Limb (tissue), 2 donors: ENCODE measurements around the gene NLRP8.
"Not testable (repeated sequence)": the region's sequence is repeated elsewhere in the genome, so short reads cannot be mapped to it uniquely, and the experiment has no call there.

Experiments used
- DNase-seq, 2 donors: peaks; one replicate each; pipeline ENCODE4 v3.0.0-alpha.2; 2016; ENCODE audit errors: extremely low spot score in 2 of 2

The NLRP8 gene

GRCh38 chr19:55947532-55947931 lies at the start of gene NLRP8:
Gene NLRP8, plus strand, starts transcription at chr19:55947832.
- DNase-seq, result no peak

- no peak for DNase-seq
Measured at GRCh38 chr19:55898911-55899310, 48.7 kb upstream of the NLRP8 start.

GRCh38 chr19:55901369-55902079 lies 46.1 kb upstream of the NLRP8 start:
- DNase-seq, result no peak

GRCh38 chr19:55902080-55902751 lies 45.4 kb upstream of the NLRP8 start:
- no peak for DNase-seq

- no peak for DNase-seq
Measured at GRCh38 chr19:55907286-55907685, 40.3 kb upstream of the NLRP8 start.

GRCh38 chr19:55907746-55908145 lies 39.9 kb upstream of the NLRP8 start:
- DNase-seq, result no peak

GRCh38 chr19:55909801-55910200 lies 37.8 kb upstream of the NLRP8 start:
- no peak for DNase-seq

GRCh38 chr19:55912916-55913315 lies 34.7 kb upstream of the NLRP8 start:
- DNase-seq, result no peak

GRCh38 chr19:55913643-55914268 lies 33.9 kb upstream of the NLRP8 start:
- no peak for DNase-seq

GRCh38 chr19:55923556-55923955 lies 24.1 kb upstream of the NLRP8 start:
- no peak for DNase-seq

GRCh38 chr19:55927991-55928390 lies 19.6 kb upstream of the NLRP8 start:
- no peak for DNase-seq

GRCh38 chr19:55929258-55929657 lies 18.4 kb upstream of the NLRP8 start:
- DNase-seq, result not testable (repeated sequence)

- no peak for DNase-seq
Measured at GRCh38 chr19:55930996-55931515, 16.6 kb upstream of the NLRP8 start.

- no peak for DNase-seq
Measured at GRCh38 chr19:55931936-55932386, 15.7 kb upstream of the NLRP8 start, which contains the start of gene NLRP13. Gene NLRP13, minus strand, starts transcription at chr19:55932336. Its CDS starts 25 bp downstream, at chr19:55932311.

GRCh38 chr19:55935206-55935605 lies 12.4 kb upstream of the NLRP8 start:
- no peak for DNase-seq

- DNase-seq, result no peak
Measured at GRCh38 chr19:55939206-55939605, 8.4 kb upstream of the NLRP8 start.

GRCh38 chr19:55940306-55940705 lies 7.3 kb upstream of the NLRP8 start:
- DNase-seq, result no peak

GRCh38 chr19:55950566-55950965 lies 2.9 kb downstream of the NLRP8 start:
- DNase-seq, result not testable (repeated sequence)

- DNase-seq, result no peak
Measured at GRCh38 chr19:55956431-55956830, 8.8 kb downstream of the NLRP8 start.

GRCh38 chr19:55958356-55958755 lies 10.7 kb downstream of the NLRP8 start:
- DNase-seq, result no peak

- no peak for DNase-seq
Measured at GRCh38 chr19:55959996-55960675, 12.5 kb downstream of the NLRP8 start.

GRCh38 chr19:55962186-55962585 lies 14.6 kb downstream of the NLRP8 start:
- DNase-seq, result no peak
